HepG2 (cell line): ENCODE results near the gene IFI35. TPM values are rescaled to one million over a fixed set of nuclear protein-coding genes. Genes with fewer than 3 reads are reported as not detected.
A peak's percentile ranks its signal among the peaks of the same experiment; 100 is the strongest.

Experiments used
- ARNTL ChIP-seq: sonication (generic); formaldehyde crosslinking; IDR thresholded peaks from 2 replicates; pipeline ENCODE4 v1.4.0; 2020; ENCODE audit warnings: mild to moderate bottlenecking, missing genetic modification reagents
- JUND ChIP-seq: sonication (generic); formaldehyde crosslinking; IDR thresholded peaks from 2 replicates; pipeline ENCODE4 v1.8.0; 2022; ENCODE audit warnings: mild to moderate bottlenecking, missing genetic modification reagents
- PATZ1 ChIP-seq: sonication (generic); formaldehyde crosslinking; IDR thresholded peaks from 2 replicates; pipeline ENCODE4 v1.4.0; 2020; ENCODE audit warnings: missing genetic modification reagents
- REPIN1 ChIP-seq: sonication (generic); formaldehyde crosslinking; IDR thresholded peaks from 2 replicates; pipeline ENCODE4 v1.8.0; 2022; ENCODE audit warnings: missing genetic modification reagents, low read depth, mild to moderate bottlenecking, borderline replicate concordance
- SMC3 ChIP-seq: IDR thresholded peaks from 2 replicates; pipeline ENCODE4 v1.6.1; 2011; ENCODE audit warnings: low read length, improper control_type of control experiment
- ZNF556 ChIP-seq: sonication (generic); formaldehyde crosslinking; IDR thresholded peaks from 2 replicates; pipeline ENCODE4 v1.4.0; 2020; ENCODE audit warnings: mild to moderate bottlenecking, missing genetic modification reagents, borderline replicate concordance
- ZNF770 ChIP-seq: sonication (generic); formaldehyde crosslinking; IDR thresholded peaks from 2 replicates; pipeline ENCODE4 v1.5.0; 2020; ENCODE audit warnings: mild to moderate bottlenecking, missing genetic modification reagents
- ZNF788 ChIP-seq: sonication (generic); formaldehyde crosslinking; IDR thresholded peaks from 2 replicates; pipeline ENCODE4 v1.5.0; 2020; ENCODE audit warnings: mild to moderate bottlenecking, missing genetic modification reagents, borderline replicate concordance
- ZNF792 ChIP-seq: IDR thresholded peaks from 2 replicates; pipeline ENCODE4 v1.6.1; 2016
- ZNF891 ChIP-seq: sonication (generic); formaldehyde crosslinking; IDR thresholded peaks from 2 replicates; pipeline ENCODE4 v1.5.0; 2020; ENCODE audit warnings: mild to moderate bottlenecking, missing genetic modification reagents
- polyA plus RNA-seq, 8 experiments: library from polyadenylated mRNA; depleted of rRNA in 3 of 8; stranded (reverse) in 7 of 8; unstranded in 1 of 8; fragments of >200 nt; fragmentation: Illumina TruSeq in 4 of 8; extraction: Trizol in 4 of 8; gene quantifications; 2 replicates each; pipeline versions ENCODE4 v1.2.1 to v1.2.3, GENCODE V29; 2011 to 2016; ENCODE audit warnings: low read depth in 4 of 8, missing spikeins in 1 of 8, mixed read lengths in 1 of 8; ENCODE audit not compliant: insufficient read depth in 1 of 8
- total RNA-seq, 5 experiments: library from RNA; depleted of rRNA; stranded (reverse); fragments of >200 nt; fragmentation: Illumina TruSeq; extraction: Trizol; gene quantifications; 2 replicates each; pipeline ENCODE4 v1.2.3, GENCODE V29; 2016; ENCODE audit warnings: low read depth in 1 of 5
- TF ChIP-seq, protein P1 (sequence below): sonication (generic); formaldehyde crosslinking; IDR thresholded peaks from 2 replicates; pipeline ENCODE4 v1.4.0; 2020; ENCODE audit warnings: mild to moderate bottlenecking, missing genetic modification reagents
- TF ChIP-seq, protein P2 (sequence below): sonication (generic); formaldehyde crosslinking; IDR thresholded peaks from 2 replicates; pipeline ENCODE4 v1.4.0; 2020; ENCODE audit warnings: missing genetic modification reagents

IFI35 gene
- total and polyA plus RNA-seq, 2 of the 13 experiments (the other 11 are each of a cell fraction or from before 2014, with no cell fraction given), result 28.9 to 38.1 TPM

DNA sequence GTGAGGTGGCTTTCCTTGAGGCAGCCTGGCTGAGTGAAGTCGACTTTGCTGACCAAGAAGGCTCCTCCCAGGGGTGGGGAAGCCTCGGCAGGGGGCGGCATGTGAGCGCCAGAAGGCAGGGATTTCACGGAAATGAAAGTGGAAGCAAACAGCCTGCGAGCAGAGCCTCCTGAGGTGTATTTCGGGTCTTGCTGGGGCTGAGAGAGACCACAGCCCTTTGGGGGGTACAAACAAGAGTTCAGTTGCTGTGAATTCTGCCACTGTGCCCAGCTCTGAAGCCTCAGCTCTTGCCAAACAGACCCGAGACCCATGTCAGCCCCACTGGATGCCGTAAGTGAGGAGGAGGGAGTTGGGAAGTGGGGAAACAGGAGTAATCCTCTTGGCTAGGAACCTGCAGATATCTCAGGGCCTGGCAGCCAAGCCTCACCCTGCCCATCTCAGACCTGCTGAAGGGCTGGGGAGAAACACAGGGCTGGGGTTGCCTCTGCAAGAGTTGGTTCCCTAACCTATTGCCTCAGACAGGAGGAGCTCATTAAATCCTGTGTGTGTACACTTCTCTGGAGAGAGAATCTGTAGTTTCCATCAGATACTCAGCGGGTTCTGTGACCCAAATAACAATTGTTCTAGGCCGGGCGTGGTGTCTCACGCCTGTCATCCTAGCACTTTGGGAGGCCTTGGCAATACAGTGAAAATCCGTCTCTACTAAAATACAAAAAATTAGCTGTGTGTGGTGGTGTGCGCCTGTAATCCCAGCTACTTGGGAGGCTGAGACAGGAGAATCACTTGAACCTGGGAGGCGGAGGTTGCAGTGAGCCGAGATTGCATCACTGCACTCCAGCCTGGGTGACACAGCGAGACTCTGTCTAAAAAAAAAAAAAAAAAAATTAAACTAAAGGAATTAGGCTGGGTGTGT, at the start of gene IFI35 (continued):
- TF ChIP-seq ARNTL (peak; percentile 43; the same call in 1 of the 2 replicates), ZNF556 (CRISPR knock-in tag) (0 out of 2 replicates have a peak, but pooled peaks have one; percentile 57), SMC3 (peak; percentile 22; the same call in 1 of the 2 replicates), REPIN1 (CRISPR knock-in tag) (peak; percentile 22; the same call in 1 of the 2 replicates), JUND (0 out of 2 replicates have a peak, but pooled peaks have one; percentile 3), ZNF792 (CRISPR knock-in tag) (0 out of 2 replicates have a peak, but pooled peaks have one; percentile 73), ZNF891 (CRISPR knock-in tag) (peak; percentile 50; the same call in 1 of the 2 replicates), PATZ1 (CRISPR knock-in tag) (peak; percentile 65), ZNF788 (CRISPR knock-in tag) (0 out of 2 replicates have a peak, but pooled peaks have one; percentile 25), ZNF770 (CRISPR knock-in tag) (peak; percentile 89)
- TF ChIP-seq, protein P1, sequence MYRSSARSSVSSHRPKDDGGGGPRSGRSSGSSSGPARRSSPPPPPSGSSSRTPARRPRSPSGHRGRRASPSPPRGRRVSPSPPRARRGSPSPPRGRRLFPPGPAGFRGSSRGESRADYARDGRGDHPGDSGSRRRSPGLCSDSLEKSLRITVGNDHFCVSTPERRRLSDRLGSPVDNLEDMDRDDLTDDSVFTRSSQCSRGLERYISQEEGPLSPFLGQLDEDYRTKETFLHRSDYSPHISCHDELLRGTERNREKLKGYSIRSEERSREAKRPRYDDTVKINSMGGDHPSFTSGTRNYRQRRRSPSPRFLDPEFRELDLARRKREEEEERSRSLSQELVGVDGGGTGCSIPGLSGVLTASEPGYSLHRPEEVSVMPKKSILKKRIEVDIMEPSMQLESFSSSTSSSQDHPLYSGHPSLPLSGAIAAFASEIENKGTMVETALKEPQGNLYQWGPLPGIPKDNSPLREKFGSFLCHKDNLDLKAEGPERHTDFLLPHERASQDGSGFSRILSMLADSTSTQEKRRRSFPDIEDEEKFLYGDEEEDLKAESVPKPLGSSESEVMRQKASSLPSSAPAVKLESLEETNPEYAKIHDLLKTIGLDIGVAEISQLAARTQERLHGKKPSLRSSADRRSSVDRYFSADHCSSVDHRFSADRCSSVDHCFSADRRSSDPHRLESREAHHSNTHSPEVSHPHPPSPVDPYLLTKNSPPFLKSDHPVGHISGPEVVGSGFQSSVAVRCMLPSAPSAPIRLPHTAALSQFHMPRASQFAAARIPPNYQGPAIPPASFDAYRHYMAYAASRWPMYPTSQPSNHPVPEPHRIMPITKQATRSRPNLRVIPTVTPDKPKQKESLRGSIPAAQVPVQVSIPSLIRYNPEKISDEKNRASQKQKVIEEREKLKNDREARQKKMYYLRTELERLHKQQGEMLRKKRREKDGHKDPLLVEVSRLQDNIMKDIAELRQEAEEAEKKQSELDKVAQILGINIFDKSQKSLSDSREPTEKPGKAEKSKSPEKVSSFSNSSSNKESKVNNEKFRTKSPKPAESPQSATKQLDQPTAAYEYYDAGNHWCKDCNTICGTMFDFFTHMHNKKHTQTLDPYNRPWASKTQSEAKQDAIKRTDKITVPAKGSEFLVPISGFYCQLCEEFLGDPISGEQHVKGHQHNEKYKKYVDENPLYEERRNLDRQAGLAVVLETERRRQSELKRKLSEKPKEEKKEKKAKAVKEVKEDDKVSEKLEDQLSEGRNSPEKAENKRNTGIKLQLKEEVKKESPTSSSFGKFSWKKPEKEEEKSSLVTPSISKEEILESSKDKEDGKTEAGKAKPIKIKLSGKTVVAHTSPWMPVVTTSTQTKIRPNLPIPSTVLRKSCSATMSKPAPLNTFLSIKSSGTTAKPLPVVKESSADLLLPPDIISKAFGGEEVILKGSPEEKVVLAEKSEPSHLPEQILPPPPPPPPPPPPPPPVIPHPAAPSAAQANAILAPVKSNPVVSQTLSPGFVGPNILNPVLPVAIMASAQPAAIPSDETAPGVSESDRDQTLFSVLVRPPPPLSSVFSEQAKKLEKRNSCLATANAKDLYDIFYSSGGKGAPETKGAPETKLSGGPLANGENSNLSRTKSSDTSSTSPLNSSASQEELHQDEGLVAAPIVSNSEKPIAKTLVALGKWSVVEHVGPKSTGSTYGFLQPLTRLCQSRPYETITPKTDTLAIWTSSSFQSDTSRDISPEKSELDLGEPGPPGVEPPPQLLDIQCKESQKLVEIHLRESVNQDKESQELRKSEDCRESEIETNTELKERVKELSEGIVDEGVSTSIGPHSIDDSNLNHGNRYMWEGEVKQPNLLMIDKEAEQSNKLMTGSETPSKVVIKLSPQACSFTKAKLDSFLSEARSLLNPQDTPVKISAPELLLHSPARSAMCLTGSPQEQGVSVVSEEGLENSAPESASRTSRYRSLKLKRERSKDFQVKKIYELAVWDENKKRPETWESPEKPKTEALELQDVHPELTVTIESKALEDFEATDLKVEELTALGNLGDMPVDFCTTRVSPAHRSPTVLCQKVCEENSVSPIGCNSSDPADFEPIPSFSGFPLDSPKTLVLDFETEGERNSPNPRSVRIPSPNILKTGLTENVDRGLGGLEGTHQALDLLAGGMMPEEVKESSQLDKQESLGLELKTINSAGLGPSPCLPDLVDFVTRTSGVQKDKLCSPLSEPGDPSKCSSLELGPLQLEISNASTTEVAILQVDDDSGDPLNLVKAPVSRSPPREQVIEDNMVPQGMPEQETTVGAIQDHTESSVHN (CRISPR knock-in tag), result no peak; the same call in 1 of the 2 replicates
- TF ChIP-seq, protein P2, sequence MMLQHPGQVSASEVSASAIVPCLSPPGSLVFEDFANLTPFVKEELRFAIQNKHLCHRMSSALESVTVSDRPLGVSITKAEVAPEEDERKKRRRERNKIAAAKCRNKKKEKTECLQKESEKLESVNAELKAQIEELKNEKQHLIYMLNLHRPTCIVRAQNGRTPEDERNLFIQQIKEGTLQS (CRISPR knock-in tag), result peak; percentile 32; the same call in 1 of the 2 replicates
